GM19099 (cell line): ENCODE data around the gene DERL2.

Experiments used
- POLR2A ChIP-seq: IDR thresholded peaks from 3 replicates; pipeline ENCODE4 v1.6.1; 2011; ENCODE audit warnings: low read depth; ENCODE audit not compliant: insufficient read length; ENCODE audit errors: extremely low read depth

DERL2 gene

DNA sequence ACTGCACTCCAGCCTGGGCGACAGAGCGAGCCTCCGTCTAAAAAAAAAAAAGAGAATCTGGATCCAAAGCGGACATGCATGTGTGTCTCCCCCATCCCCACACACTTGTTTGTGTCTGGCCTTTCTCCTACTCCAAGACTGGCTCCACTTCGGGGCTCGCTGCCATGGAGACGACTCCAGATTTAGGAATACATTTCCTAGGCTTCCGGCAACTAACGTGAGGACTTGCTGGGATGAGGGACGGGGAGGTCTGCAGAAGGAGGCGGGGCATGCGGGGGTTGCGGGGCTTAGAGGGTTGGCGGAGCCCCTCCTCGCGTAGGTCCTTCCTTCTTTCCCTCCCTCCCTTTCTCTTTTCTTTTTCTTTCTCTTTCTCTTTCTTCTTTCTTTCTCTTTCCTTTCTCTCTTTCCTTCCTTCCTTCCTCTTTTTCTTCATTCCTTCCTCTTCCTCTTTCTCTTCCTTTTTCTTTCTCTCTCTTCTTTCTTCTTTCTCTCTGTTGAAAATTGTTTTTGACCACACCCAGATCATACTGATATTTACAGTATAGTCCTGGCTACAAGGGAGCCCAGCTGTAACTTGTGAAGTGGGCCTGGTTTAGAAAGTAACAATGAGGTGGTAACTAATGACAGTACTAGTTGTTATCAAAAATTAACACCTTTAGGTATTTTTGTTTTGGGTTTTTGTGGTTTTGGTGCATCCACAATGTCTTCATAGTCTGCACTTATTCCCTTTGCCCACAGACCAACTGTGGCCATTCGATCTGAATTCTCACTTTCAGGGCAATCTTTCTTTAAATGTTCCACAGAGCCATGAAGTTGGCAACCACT lies 25.6 kb upstream of the DERL2 start:
- no peak for TF ChIP-seq POLR2A

GRCh38 chr17:5510771-5511170 lies 24.8 kb upstream of the DERL2 start:
- TF ChIP-seq POLR2A = no peak

DNA sequence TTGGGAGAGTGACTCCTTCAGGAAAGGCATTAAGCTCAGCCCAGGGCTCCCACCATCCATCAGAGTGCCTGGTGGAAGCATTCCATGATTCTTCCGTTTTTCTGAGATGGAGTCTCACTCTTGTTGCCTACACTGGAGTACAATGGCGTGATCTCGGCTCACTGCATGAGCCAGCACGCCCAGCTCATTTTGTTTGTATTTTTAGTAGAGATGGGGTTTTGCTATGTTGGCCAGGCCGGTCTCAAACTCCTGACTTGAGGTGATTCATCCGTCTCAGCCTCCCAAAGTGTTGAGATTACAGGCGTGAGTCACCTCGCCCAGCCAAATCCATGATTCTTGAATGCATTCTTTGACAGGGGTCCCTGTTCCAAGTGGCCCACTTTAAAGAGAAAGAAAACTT lies 23.5 kb upstream of the DERL2 start:
- TF ChIP-seq POLR2A = no peak

DNA sequence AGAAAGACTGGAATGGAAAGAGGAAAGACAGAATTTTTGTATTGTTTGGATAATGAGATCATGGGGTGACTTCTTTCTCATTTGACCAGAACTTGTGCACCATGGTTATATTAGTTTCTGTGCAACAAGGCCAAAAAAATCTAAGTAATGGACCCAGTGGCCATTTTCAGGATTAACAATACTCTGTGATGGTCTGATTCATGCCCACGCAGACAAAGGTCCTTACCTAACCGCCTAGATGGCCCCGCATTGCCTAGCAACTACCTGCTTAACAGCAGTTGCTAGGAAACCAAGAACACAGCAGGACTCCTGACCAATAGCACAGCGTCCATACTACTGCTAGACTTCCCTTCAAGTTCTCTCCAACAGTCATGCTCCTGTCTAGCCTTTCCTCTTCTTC lies 22.8 kb upstream of the DERL2 start:
- TF ChIP-seq POLR2A = no peak

GRCh38 chr17:5506307-5506706 lies 20.3 kb upstream of the DERL2 start:
- TF ChIP-seq POLR2A = no peak

- no peak for TF ChIP-seq POLR2A
These were observed 16.6 kb upstream of the DERL2 start for GRCh38 chr17:5502552-5502951.

DNA sequence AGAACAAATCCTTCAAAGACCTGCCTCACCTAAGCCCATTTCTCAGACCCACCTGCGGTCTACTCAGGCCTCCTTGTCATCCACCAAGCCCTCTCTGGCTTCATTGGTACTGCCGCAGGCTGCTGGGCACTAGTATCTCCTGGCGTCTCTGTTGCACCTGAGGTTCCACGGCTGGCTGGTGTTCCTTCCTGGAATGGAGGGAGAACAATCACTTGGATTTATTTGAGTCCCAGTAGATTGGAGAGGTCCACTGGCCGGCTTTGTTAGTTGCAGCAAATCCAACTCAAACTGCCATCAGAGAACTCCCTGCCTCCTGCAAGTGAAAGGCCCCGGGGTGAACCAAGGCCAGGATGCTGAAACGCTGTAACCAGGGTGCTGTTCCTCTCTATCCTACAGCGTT lies 15.7 kb upstream of the DERL2 start:
- no peak for TF ChIP-seq POLR2A

DNA sequence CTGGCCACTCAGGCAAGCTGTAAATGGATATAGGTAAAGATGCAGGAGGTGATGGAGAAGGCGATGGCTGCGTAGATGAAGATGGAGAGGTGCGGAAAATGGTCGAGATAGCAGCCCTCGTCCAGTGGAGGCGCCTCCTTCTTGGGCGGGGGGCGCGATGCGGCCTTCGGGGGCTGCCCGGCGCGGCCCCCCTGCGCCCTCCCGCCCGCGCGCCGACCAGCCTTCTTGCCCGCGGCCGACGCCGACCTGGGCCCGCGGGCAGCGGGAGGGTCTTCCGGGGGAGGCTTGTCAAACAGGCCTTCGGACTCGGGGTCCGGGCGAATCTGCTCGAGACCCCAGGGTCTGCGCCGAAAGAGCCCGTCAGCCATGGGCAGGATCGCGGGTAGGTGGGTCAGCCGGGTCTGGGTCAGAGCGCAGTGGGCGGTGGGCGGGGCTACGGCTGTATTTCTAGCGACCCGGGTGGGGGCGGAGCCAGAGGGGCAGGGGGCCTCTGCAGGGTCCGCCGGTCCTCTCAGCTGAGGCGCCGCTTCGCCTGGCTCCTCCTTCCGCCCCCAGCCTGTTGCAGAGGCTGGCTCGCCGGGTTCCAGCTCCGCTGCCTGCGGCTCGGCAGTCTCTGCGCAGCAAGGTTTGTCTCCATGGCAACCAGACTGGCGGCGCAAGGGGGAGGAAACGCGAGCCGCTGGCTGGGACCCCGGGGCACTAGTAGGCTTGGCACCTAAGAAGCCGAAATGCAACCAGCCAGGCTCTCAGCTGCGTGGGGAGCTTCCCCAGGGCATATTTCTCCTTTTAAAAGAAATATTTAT lies 14.8 kb upstream of the DERL2 start:
- no peak for TF ChIP-seq POLR2A

GRCh38 chr17:5500247-5500588 lies 14.2 kb upstream of the DERL2 start:
- TF ChIP-seq POLR2A = no peak

- no peak for TF ChIP-seq POLR2A
These were observed 13.7 kb upstream of the DERL2 start for GRCh38 chr17:5499476-5500231.

DNA sequence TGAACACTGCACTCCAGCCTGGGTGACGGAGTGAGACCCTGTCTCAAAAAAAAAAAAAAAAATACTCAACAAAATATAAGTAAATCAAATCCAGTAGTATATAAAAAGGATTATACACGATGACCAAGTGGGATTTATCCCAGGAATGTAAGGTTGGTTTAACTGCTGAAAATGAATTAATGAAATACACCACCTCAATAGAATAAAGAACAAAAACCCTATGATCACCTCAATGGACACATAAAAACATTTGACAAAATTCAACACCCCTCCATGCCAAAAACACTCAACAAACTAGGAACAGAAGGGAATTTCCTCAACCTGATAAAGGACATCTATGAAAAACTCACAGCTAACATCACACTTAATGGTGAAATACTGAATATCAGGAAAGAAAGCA lies 7.0 kb upstream of the DERL2 start:
- no peak for TF ChIP-seq POLR2A

- no peak for TF ChIP-seq POLR2A
These were observed 2.8 kb upstream of the DERL2 start for GRCh38 chr17:5488752-5489151.

GRCh38 chr17:5486206-5487124 lies 487 bp upstream of the DERL2 start, which contains the start of gene MIS12:
Gene MIS12 (plus strand): TSS chr17:5486566. CDS start chr17:5488863, 2,297 bp downstream.
- peak; percentile 92 for TF ChIP-seq POLR2A

DNA sequence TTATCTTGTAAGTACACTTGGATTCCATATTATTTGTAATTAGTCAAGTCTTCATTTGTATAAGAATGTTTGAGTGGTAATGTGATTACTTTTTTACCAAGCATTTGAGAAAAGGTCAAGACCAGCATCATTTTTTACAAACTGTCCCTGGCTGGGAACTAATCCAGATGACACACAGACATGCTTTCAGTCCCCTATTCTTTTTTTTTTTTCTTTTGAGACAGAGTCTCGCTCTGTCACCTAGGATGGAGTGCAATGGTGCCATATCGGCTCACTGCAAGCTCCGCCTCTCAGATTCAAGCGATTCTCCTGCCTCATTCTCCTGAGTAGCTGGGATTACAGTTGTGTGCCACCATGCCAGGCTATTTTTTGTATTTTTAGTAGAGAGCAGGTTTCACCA lies 4.5 kb downstream of the DERL2 start:
- no peak for TF ChIP-seq POLR2A
